Esophagus muscularis mucosa (tissue), 4 donors: Measurements from ENCODE around the gene INSIG1.

ENCODE experiments used
- EP300 ChIP-seq: sonication (generic); formaldehyde crosslinking; IDR thresholded peaks from one replicate; pipeline ENCODE4 v1.6.1; 2017; ENCODE audit warnings: antibody characterized with exemption
- POLR2A ChIP-seq: fragments of 450-650 bp; IDR thresholded peaks from one replicate; pipeline ENCODE4 v1.6.1; 2017; ENCODE audit warnings: antibody characterized with exemption, moderate library complexity, mild to moderate bottlenecking, low read depth
- POLR2AphosphoS5 ChIP-seq, 2 donors: sonication (generic); formaldehyde crosslinking; IDR thresholded peaks; one replicate each; pipeline ENCODE4 v1.6.1; 2017; ENCODE audit warnings: antibody characterized with exemption in 2 of 2
- TF ChIP-seq, protein P1 (sequence below), 3 experiments: fragments of 200-600 bp in 2 of 3; fragments of 450-650 bp in 1 of 3; sonication (generic) in 2 of 3; IDR thresholded peaks; one replicate each; pipeline ENCODE4 v1.5.1; 2017 to 2019; ENCODE audit warnings: antibody characterized with exemption in 3 of 3, mild to moderate bottlenecking in 2 of 3, moderate library complexity in 1 of 3

DNA sequence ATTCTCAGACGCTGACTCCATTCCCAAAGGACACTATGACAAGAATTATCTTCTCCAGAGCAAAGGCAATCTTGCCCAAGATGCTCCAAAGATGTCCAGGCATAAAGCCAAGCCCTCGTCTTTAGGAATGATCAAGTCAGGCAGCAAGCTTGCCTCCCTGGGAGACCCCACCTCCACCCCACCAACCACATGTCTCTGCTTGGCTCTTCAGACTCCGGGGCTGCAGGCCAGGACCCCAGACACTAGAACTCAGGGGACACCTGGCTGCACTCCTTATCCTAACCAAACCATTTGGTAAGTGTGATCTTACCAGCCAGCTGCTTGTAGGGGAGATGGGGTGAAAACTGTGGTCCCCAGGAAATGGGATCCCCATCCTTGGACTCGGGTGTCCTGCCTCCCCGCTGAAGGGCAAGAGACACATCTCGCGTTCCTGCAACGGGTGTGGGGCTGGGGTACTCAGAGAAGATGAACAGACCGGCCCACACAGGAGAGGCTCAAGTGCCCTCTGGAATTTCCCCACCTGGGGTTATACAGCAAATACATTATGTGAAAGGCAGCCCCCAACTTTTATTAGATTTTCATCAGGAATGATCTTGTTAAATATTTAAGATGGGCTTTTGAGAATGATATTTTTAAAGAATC, 55.7 kb downstream of the INSIG1 start:
- TF ChIP-seq, protein P1, sequence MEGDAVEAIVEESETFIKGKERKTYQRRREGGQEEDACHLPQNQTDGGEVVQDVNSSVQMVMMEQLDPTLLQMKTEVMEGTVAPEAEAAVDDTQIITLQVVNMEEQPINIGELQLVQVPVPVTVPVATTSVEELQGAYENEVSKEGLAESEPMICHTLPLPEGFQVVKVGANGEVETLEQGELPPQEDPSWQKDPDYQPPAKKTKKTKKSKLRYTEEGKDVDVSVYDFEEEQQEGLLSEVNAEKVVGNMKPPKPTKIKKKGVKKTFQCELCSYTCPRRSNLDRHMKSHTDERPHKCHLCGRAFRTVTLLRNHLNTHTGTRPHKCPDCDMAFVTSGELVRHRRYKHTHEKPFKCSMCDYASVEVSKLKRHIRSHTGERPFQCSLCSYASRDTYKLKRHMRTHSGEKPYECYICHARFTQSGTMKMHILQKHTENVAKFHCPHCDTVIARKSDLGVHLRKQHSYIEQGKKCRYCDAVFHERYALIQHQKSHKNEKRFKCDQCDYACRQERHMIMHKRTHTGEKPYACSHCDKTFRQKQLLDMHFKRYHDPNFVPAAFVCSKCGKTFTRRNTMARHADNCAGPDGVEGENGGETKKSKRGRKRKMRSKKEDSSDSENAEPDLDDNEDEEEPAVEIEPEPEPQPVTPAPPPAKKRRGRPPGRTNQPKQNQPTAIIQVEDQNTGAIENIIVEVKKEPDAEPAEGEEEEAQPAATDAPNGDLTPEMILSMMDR (IDR thresholded peaks at IDR 0.05) = no peak
- TF ChIP-seq EP300 (no peak), POLR2AphosphoS5 (IDR thresholded peaks at IDR 0.05) (no peak), POLR2A (no peak)
